Dermis microvascular lymphatic vessel endothelial cell (primary cell): ENCODE measurements around the gene KDM4B. TPM values are rescaled to one million over a fixed set of nuclear protein-coding genes. Genes with fewer than 3 reads are reported as not detected.

Source experiments
- DNase-seq, 2 donors: peaks; one replicate each; pipeline versions ENCODE4 v3.0.0 to v3.0.0-alpha.2; 2010; ENCODE audit warnings: low read depth in 2 of 2
- total RNA-seq: library from RNA; depleted of rRNA; stranded (reverse); fragments of >200 nt; gene quantifications from 2 replicates; pipeline ENCODE4 v1.2.1, GENCODE V29; 2014

KDM4B gene
- total RNA-seq, 1 donor from 2014 or later: 9.5 TPM

DNA sequence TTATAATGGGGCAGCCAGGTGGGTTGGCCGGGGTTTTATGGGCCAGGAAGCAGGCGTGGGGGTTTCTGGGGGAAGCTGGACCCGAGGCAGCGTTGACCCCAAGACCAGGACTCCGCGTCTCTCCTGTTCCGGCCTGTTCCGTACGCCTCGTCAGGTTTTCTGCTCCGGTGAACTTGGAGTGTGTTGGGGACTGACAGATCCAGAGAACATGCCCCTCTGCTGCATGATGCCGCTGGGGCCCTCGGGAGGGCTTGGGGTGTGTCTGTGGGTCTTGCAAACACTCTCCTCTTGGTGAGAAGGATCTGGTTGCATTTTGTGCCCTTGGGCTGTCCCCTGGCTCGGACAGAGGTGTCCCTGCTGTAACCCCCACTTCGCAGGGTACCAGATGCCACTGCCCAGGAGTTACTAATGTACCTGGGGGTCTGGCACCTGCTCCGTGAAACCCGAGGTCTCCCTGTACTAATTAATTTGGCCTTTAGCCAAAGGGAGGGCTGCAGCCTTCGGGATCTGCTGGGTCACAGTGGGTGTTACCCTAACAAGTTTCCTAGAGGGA, 15.6 kb downstream of the KDM4B start:
- no peak for DNase-seq

DNA sequence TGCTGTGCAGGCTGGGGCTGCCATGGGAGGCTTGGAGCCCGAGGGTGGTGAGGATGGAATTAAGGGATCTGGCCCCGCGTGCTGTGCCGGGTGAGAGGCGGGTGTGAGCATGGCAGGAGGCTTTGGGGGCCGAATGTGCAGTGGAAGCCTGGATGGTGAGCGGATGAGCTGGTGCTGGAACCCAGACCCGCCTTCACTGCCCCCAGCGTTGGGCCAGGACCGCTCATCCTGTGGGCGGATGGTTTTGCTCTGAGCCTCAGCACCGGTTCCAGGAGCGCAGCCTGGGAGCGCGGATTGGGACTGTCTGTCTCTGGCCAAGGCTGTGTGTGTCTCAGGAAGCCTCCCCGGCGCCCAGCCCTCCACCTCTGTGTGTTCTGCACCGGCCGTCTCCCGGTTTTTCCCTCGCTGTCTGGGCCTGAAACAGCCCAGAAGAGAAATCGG, 16.7 kb downstream of the KDM4B start:
- no peak for DNase-seq

DNA sequence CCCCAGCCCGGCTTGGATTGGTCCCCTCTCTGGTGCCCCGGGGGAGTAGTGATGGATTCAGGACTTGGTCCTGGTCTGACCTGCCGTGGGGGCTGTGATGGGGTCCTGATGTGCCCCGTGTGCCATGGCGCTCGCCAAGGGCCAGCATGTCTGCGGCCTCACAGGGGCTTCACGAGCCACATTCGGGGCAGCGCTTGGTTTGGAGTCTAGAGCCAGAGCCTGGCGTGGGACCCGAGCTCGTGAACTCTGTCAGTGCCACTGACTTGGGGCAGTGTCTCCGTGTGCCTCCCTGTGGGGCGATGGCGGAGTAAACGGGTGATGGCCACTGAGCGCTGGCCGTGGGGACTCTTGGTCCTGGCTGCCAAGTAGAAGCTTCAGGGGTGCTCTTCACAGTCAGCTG, 17.1 kb downstream of the KDM4B start:
- no peak for DNase-seq

DNA sequence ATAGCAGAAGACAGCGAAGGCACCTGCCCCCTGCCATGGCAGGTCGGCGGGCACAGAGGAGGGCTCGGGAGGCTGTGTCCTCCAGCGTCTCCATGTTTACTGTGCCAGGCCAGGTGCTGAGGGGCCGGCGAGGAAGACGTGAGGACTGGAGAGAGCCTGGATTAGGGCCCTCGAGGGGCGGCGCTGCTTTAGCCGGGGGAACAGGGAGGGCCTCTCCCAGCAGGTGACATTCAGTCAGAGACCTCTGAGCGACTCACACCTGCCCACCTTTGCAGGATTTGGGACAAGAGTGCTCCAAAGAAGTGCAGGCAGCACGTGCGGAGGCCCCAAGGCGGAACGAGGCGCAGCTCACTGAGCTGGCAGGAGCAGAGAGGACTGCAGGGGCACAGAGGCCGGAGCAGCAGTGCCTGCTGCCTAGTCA, 17.6 kb downstream of the KDM4B start:
- no peak for DNase-seq

DNA sequence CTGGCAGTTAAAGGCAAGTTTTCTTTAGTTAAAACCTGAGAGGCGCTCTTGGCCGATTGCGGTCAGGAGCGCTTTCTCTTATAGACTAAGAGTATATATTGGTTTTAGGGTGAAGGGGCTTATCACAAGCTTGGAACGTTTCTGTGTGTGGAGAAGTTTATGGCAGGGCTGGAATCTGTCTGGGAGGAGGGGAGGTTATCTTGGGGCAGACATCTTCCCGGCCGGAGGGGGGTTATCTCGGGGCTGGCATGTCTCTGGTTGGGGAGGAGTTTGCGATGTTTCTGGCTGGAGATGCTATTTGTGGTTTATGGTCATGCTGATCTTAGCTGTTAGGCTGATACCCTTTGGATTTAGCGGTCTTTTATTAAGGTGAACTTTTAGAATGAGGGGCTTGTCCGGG, 18.3 kb downstream of the KDM4B start:
- no peak for DNase-seq

DNA sequence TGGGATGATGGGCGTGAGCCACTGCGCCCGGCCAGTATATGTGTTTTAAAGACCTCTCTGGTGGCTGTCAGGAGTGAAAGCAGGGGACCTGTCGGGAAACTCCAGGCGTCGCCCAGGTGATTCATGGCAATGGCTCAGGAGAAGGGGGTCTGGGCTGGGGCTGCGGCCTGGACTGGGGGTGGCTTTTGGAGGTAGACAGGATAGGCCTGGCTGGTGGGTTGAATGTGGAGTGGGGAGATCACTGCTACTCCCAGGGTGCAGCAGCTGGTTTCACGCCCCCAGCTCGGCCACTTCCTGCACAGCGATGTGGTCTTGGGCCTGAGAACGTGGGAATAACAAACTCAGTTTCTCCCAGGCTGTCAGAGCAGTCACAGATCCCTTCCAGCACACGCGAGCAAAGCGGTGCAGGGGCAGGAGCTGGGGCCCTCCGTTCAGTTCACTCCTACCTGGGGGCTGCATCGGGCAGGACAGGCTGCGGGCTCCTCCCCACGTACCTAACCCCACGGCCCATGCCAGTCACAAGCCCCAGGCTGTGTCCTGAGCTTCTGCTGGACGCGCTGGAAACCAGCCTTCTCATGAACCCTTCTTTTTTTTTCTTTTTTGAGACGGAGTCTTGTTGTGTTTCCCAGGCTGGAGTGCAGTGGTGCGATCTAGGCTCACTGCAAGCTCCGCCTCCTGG, 18.9 kb downstream of the KDM4B start:
- no peak for DNase-seq

DNA sequence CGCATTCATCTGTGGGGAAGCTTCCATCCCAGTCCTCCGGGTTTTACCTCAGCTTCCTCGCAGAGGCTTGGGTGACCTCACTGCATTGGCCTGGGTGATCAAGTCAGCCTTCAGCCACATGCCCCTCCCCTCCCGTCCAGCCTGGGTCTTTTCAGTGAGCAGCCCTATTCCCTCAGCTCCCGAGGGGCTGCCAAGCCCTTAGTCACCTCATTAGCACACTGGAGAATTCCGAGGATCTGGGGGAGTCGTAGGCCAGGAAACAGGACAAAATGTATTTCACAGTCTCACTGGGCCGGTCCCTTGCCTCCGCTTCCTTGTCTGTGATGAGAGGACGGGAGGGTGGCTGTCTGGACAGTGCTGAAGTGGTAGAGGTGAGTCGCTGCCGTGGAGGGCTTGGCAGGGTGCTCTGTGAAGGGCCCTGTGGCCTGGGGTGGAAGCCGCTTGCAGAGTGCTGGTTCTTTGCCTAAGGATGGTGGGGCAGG, 19.9 kb downstream of the KDM4B start:
- no peak for DNase-seq

DNA sequence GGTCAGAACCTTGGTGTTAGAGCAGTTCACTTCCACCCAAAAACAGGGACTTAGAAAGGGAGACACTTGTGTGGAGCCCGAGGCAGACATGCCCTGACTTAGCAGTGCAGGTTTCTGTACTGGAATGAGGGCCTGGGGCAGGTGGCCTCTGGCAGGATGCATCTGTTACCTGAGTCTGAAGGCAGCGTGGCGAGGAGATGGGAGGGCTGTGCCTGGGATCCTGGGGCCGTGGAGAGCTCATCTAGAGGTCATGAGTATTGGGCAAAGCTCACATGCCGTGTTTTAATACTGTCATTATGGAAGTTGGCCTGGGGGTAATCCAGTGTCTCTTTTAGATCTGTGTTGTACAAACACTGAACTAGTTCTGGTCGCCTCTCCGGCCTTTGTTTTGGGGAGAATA, 21.4 kb downstream of the KDM4B start:
- no peak for DNase-seq

DNA sequence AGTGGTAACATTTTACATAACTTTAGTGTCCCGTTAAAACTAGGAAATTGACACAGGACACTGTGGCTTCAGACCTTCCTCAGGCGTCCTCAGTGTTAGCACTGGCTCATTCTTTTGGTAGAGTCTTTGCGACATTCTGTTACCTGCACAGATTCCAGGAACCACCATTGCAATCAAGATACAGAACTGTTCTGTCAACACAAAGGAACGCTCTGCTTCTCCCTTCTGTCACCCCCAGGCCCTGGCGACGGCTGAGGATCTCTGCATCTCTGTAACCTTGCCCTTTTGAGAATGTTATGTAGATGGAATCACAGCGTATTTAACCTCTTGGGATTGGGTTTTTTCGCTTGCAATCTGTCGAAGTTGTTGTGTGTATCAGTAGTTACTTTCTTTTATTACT, 22.6 kb downstream of the KDM4B start:
- DNase-seq: no peak

DNA sequence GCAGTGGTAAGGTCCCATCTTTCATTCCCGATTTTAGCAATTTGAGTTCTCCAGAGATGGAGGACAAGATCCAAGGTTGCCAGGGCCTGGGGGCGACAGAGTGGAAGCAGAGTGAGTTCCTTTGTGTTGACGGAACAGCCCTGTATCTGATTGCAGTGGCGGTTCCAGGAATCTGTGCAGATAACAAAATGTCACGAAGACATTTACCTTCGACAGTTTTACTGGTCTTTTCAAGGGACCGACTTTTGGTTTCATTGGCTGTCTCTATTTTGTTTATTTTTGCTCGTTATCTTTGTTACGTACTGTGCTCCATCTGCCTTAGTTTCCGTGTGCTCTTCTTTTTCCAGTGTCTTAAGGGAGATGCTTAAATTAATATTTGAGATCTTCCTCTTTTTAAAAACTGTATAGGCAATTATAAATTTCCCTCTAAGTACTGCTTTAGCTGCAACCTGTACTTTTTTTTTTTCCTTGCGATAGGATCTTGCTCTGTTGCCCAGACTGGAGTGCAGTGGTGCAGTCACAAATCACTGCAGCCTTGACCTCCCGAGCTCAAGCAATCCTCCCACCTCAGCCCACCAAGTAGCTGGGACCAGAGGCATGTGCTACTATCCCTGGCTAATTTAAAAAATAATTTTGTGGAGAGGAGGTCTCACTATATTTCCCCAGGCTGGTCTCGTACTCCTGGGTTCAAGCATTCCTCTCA, 23.2 kb downstream of the KDM4B start:
- DNase-seq: no peak

DNA sequence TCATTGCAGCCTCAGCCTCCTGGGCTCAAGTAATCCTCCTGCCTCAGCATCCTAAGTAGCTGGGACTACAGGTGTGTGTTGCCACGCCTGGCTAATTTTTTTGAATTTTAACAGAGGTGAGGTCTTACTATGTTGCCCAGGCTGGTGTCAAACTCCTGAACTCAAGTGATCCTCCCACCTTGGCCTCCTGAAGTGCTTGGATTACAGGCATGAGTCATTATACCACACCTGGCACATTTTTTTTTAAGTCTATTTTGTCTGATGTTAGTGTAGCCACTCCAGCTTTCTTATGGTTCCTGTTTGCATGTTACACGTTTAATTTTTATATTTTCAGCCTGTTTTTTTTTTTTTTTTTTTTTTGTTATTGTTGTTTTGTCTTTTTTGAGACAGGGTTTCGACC, 24.8 kb downstream of the KDM4B start:
- DNase-seq: no peak

DNA sequence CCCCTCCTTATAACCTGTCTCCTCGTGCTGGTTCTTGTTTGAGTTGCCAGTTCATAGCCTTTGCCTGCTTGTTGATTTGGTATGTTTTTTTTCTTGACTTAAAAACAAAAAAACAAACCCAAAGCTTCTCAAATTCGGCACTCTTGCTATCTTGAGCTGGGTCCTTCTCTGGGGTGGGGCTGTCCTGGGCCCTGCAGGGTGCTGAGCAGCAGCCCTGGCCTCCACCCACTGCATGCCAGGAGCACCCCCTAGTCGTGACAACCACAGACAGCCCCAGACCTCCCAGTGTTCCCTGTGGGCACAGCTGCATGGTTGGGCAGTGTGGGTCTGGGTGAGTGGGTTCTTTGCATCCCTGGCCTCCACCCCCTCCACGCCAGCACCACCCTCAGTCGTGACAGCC, 27.8 kb downstream of the KDM4B start:
- DNase-seq: no peak

DNA sequence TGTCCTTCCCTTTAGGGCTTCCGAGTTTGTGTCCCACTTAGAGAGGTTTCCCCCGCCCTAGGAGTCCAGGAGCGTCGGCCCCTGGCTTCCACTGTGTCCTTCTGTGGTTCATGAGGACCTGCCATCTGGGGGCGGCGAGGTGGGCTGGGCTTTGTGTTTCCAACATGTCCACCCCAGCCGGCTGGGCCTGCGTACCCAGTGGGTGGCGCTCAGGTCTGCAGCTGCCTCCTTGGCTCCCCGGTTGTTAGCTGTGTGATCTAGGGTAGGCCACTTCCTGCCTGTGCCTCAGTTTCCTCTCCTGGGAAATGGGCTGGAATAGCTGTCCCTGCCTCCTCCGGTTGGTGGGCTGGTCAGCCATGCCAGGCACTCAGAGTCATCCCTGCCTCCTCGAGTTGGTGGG, 28.4 kb downstream of the KDM4B start:
- no peak for DNase-seq

DNA sequence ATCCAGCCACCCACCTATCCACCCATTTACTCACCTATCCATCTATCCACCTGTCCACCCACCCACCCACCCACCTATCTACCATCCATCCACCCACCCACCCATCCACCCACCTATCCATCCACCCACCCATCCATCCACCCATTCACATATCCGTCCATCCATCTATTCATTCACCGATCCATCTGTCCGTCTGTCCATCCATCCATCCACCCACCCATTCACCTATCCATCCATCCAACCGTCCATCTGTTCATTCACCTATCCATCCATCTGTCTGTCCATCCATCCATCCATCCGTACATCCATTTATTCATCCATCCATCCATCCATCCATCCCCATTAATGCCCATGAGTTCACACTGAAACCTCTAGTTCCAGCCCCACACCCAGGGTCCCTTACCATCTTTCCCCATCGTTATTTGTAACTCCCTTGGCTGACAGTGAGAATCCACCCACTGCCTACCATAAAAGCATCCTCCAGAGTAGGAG, 31.3 kb downstream of the KDM4B start:
- DNase-seq: no peak

DNA sequence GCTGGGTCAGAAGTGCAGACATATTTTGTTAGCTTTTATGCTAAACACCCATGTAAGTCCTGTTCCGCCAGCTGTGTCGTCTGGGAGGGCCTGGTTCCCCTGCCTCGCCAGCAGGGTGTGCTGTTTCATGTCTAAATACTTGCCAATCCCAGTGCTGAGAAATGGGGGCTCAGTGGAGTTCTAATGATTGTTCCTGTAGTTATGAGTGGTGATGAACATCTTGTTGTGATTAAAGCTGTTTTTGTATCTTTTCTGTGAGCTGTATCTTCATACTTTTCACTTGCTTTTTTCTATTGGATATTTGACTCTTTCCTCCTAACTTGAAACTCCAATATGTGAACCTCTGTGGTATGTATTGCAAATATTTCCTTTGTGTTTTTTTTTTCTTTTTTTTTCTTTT, 32.7 kb downstream of the KDM4B start:
- peak; percentile 30 to 67 for DNase-seq

DNA sequence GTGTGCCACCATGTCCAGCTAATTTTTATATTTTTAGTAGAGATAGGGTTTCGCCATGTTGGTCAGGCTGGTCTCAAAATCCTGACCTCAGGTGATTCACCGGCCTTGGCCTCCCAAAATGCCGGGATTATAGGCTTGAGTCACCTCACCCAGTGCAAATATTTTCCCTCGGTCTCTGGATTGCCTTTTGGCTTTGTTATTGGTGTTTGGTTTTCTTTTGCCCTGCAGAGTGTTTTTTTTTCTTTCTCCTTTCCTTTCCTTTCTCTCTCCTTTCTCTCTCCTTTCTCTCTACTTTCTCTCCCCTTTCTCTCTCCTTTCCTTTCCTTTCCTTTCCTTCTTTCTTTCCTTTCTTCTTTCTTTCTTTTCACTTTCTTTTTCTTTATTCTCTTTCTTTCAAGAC, 33.2 kb downstream of the KDM4B start:
- no peak for DNase-seq

DNA sequence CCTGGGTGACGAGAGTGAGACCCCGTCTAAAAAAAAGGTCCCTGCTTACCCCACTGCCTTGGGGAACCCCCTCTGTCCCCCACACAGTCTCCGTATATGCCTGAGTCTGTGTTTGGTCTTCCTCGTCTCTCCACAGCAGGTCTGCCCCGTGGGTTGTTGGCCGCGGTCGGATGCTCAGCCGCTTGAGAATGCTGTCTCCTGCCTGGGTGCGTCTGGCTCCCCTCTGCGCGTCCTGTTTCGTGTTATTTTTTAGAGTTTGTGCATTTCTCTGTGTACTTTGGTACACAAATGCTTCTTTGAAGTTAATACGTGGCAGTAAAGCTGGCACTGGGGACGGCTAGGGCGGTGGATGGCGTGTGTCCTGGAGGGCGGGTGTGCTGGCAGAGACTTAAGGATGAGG, 34.9 kb downstream of the KDM4B start:
- DNase-seq: no peak

DNA sequence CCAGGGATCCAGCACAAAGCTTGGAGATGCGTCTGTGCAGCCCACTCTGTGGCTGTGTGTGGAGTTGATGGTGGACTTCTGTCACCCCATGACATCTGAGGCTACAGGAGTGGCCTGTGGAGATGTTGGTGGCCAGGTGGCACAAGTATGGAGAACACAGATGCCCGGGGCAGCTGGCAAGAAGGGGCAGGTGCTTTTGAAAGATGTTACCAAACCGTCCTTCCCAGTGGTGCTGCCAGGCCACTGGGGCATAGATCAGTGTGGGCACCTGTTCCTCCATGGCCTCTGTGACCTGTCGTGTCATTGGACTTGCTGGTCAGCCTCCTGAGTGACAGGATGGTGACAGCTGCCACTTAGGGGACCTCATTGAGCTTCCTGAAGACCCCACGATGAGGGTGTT, 36.2 kb downstream of the KDM4B start:
- no peak for DNase-seq

DNA sequence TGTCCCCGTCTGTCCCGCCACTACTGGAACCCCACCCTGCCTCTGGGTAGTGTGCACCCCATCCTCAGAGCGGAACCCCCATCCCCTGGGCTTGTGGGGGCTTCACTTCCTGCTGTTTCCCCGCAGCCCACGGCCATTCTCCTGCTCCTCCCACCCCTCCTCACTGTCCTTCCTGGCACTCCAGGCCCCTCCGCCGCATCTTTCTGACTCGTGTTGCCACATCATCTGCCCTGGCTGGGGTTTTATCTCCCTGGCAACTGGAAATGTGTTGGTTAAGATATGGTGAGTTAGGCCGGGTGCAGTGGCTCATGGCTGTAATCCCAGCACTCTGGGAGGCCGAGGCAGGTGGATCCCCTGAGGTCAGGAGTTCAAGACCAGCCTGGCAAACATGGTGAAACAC, 37.3 kb downstream of the KDM4B start:
- no peak for DNase-seq

DNA sequence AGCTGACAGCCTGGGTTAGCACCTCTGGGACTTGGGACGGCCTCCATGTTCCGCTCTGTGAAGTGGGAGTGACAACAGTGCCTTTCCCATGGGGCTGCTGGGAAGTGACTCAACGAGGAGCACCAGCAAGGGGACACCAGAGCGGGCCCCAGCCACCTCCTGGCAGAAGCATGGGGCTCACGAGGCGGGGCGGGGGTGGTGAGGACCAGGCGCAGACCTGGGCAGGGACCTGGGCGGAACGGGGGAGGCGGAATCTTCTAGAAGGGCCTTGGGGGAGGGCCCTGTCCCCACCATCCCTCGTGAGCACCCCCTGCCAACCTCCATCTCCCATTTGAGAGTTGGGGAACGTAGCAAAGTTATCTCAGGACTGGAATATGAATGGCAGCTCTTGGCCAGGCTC, 37.9 kb downstream of the KDM4B start:
- DNase-seq: no peak

DNA sequence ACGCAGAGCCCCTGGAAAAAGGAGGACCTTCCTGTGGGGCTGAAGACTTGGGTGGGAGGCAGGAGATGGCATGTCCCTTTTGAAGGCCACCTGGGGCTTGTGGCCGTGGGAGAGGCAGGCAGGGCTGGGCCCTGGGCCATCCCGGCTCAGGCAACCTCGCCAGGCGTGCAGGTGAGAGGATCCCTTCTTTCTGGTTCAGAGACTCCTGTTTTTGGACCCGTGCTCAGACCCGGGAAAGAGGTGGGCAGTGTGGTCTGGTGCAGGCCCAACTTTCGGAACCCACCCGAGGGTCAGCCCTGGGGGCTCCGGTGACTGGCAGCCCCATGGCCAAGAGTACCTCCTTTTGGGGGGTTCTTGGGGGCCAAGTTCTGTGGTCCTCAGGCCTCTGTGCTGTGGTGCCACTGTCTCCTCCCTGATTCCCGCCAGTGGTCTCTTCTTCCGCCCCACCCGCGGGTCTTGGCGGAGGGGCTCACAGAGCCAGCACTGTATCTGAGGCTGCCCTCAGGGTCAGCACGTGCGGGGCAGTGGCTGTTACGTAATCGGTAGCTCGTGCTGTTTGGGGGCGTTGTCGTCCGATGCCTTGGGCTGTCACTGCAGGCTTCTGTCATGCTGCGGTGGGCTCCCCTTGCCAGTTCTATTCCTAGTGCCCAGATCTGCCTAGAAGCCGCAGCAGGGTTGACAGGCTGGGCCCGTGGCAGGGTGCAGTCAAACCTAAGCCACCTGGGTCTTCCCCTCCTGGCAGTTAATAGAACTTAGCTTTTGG, 42.7 kb downstream of the KDM4B start:
- DNase-seq: no peak
